GM10847 (cell line): ENCODE data around the gene CTPS2.

ENCODE experiments used
- POLR2A ChIP-seq: IDR thresholded peaks from 2 replicates; pipeline ENCODE4 v1.6.1; 2011; ENCODE audit not compliant: insufficient read length; ENCODE audit errors: extremely low read depth

Gene CTPS2

GRCh38 chrX:16666541-16666940, 45.9 kb downstream of the CTPS2 start:
- TF ChIP-seq POLR2A = no peak

GRCh38 chrX:16665089-16665488, 47.4 kb downstream of the CTPS2 start:
- no peak for TF ChIP-seq POLR2A

DNA sequence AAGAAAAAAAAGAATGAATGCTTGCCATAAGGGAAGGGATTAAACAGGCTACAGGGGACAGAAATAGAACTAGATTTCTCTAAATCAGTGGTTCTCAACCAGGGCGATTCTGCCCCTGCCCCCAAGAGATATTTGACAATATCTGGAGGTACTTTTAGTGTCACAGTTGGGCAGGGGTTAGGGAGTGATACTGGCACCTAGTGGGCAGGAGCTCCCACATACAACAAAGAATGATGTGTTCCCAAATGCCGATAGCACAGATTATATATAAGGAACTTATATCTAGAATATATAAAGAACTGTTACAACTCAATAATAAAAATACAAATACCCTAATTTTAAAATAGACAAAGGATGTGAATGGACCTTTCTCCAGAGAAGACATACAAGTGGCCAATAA, 47.8 kb downstream of the CTPS2 start:
- no peak for TF ChIP-seq POLR2A

DNA sequence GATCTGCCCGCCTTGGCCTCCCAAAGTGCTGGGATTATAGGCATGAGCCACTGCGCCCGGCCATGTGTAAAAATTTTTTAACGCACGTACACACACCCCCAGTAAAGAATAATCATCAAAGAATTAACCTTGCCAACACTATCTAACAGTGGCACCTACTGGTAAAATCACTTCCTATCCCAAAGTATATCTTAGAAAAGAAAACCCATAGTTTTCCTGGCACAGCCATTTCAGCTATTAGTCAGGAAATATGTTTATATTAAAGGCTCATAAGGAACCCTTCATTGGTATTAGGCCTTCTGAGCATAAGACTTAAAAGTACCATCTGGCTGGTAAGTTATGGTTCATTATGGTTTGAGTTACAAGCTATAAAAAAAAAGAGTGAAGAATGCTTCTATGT, 48.4 kb downstream of the CTPS2 start:
- TF ChIP-seq POLR2A = no peak

DNA sequence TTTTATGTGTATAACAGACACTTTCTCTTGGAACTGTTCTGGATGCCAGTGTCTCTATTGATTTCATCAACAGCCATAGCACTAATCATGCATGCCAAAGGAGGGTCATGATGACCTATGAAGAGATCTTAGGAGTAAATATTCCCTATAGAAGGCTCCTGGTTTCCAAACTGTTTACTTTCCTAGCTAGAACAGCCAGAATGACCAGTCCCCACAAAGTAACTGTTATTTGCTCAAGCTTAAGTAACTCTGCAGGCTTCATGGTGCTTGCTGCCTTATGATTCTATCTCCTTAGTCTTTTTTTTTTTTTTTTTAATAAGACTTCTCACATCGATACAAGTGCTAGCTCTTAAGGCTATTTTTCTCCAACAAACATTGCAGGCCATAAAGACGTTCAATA, 50.1 kb downstream of the CTPS2 start:
- TF ChIP-seq POLR2A = no peak

GRCh38 chrX:16661495-16661894, 51.0 kb downstream of the CTPS2 start:
- no peak for TF ChIP-seq POLR2A

GRCh38 chrX:16659321-16659720, 53.1 kb downstream of the CTPS2 start:
- no peak for TF ChIP-seq POLR2A

- TF ChIP-seq POLR2A = no peak
Measured at GRCh38 chrX:16658284-16658683, 54.2 kb downstream of the CTPS2 start.

DNA sequence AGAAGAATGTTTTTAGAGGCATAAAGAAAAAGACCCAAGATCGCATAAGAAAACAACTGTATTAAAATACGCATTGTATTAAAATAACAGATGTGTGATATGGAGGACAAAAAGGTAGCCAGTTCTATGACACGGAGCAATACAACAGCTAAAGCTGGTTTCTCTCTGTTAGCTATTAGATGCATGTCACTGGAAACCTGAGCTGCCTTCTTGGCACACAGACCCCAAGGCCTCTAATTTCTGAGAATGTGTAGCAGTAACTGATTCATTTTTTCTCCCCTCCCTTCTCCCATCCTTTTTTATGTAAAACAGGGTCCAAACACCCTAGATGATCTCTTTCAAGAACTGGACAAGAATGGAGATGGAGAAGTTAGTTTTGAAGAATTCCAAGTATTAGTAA, 58.4 kb downstream of the CTPS2 start:
- TF ChIP-seq POLR2A = no peak

GRCh38 chrX:16653424-16653823, 59.0 kb downstream of the CTPS2 start:
- no peak for TF ChIP-seq POLR2A

GRCh38 chrX:16651391-16652024, 61.0 kb downstream of the CTPS2 start:
- no peak for TF ChIP-seq POLR2A

DNA sequence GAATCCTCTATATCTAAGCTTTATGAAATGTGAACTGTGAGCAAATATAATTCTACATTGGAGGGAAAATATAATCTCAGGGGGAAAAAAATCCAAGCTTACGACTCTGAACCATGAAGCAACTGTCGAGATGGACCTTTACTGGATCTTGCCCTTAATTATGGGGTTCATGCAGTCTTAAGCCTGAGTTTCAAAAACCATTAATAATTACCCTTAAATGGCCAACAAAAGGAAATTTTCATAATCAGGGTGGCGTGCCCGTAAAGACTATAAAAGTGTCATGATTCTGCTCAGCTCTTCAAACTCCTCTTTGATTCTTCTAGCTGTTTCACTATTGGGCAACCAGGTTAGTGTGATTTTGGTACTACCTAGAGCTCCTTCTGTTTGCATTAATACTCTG, 62.6 kb downstream of the CTPS2 start, which contains the start of gene S100G:
Gene S100G (plus strand): TSS at position 301 of the 400 bp plus-strand sequence. CDS start 849 bp downstream, outside the sequence.
- TF ChIP-seq POLR2A = no peak

GRCh38 chrX:16646366-16647138, 65.9 kb downstream of the CTPS2 start:
- no peak for TF ChIP-seq POLR2A

DNA sequence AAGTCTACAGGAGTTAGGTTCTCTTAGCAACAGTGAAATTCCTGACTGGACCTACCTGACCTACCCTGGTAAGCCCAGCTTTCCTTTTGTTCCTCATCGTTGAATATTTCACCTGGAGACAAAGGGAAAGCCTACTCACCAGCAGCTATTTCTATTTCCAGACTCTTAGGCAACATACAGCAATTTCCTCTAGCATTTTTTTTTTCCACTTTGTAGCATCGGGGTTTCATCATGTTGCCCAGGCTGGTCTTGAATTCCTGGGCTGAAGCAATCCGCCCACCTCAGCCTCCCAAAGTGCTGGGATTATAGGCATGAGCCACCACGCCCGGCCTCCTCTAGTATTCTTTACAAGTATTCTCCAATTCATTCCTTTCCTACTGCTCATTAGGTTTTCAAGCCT, 69.3 kb downstream of the CTPS2 start:
- TF ChIP-seq POLR2A = no peak

DNA sequence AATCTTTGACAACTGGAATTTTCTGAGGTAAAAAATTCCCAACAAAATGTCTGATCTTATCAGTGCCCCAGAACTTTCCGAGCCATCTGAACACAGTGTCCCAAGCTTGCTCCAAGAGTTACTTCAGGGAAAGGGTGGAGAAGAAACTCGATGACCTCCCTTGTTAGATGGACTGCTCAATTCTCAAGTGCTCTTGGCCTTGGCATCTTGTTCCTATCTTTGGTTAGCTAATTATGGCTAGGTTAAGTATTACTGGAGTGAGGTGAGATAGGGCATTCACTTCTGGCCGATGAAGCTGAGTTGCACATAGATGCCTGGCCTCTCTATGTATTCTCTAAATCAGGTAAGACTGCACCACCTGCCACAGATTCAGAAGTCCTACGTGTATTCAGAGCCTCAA, 71.6 kb downstream of the CTPS2 start:
- no peak for TF ChIP-seq POLR2A

DNA sequence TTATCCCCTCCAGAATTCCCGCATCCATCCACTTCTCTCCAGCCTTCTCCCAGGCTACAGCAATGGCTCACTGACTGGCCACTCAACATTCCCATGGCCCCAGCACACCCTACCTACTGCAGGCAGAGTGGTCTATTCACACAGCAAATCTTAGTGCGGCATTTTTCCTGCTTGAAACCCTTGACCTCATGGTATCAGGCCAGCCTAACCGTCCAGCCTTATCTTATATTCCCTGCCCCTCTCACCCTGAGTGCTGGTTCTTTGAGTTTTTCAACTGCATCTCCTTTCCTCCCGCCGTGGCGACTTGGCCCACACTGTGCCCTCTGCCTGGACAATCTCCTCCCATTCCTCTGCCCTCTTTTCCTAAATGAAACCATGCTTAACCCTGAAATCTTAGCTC, 72.5 kb downstream of the CTPS2 start:
- no peak for TF ChIP-seq POLR2A

- no peak for TF ChIP-seq POLR2A
Measured at GRCh38 chrX:16638533-16638932, 73.9 kb downstream of the CTPS2 start.
